ENCODE results near the gene SLC16A12.

SLC16A12 gene

GRCh38 chr10:89522463-89522862, 12.9 kb downstream of the SLC16A12 start:
- Histone ChIP-seq H3K9ac (no peak overlapping the region), H4K20me1 (ENCODE audit: insufficient read depth) (no peaks in the 10 kb centered on the region), H3K36me3 (ENCODE audit: insufficient read depth) (no peaks in the 10 kb centered on the region), H2AFZ (ENCODE audit: low read depth) (no peak overlapping the region), H3K27me3 (ENCODE audit: insufficient read depth, low read depth) (no peaks in the 10 kb centered on the region), H3K4me1 (ENCODE audit: low read depth, poor library complexity, severe bottlenecking) (no peaks in the 10 kb centered on the region), H3K79me2 (ENCODE audit: insufficient read depth, low read depth) (no peaks in the 10 kb centered on the region), H3K4me3 (IDR thresholded peaks at IDR 0.05; ENCODE audit: insufficient read depth, low read depth, low read length) (no peak overlapping the region), H3K27ac (no peak overlapping the region), H3K4me2 (no peak overlapping the region)
- TF ChIP-seq CTCF (conservative IDR thresholded peaks at IDR 0.05; ENCODE audit: low read depth, low read length), result no peak

DNA sequence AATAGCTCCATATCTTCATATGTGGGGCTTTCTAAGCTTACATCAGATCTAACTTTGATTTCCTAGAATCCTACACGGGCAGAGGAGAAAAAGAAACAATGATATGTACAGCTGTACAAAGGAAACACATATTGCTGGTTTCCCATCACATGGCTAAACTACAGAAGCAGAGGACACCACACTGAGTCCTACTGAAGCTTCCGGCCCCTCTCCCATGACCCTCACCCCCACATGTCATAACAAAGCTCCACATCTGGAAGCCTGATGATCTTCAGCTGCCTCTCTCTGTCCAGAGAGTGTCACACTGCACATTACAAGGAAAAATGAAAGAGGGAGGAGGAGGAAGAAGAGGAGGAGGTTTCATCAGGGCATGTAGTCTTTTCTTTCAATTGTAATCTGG, 14.0 kb downstream of the SLC16A12 start:
- Histone ChIP-seq H3K4me2 (no peak overlapping the region), H3K4me3 (IDR thresholded peaks at IDR 0.05; ENCODE audit: insufficient read depth, low read depth, low read length) (no peak overlapping the region), H3K4me1 (ENCODE audit: low read depth, poor library complexity, severe bottlenecking) (no peaks in the 10 kb centered on the region), H3K9ac (no peak overlapping the region), H3K27me3 (ENCODE audit: insufficient read depth, low read depth) (no peaks in the 10 kb centered on the region), H4K20me1 (ENCODE audit: insufficient read depth) (no peaks in the 10 kb centered on the region), H3K27ac (no peak overlapping the region), H2AFZ (ENCODE audit: low read depth) (no peak overlapping the region), H3K36me3 (ENCODE audit: insufficient read depth) (no peaks in the 10 kb centered on the region), H3K79me2 (ENCODE audit: insufficient read depth, low read depth) (no peaks in the 10 kb centered on the region)
- TF ChIP-seq CTCF (conservative IDR thresholded peaks at IDR 0.05; ENCODE audit: low read depth, low read length), result no peak

DNA sequence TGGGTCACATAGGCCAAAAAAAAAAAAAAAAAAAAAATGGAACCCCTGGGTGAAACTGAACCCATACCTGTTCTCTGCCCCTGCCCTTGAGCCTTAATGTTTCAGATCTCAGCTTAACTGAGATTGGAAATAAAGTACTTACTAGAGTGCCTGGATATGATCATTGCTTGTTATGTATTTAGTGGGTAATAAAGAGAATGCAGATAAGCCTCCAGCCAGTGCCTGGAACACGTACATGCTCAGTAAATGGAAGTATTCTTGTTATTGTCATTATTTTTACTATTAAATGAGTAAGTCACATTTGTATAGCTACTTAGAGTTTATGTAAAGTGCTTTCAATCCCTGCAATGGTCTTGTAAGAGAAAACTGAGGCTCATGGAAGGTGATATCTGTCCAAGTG, 14.7 kb downstream of the SLC16A12 start:
- Histone ChIP-seq H3K9ac (no peak overlapping the region), H3K4me2 (no peak overlapping the region), H3K36me3 (ENCODE audit: insufficient read depth) (no peaks in the 10 kb centered on the region), H2AFZ (ENCODE audit: low read depth) (no peak overlapping the region), H3K79me2 (ENCODE audit: insufficient read depth, low read depth) (no peaks in the 10 kb centered on the region), H4K20me1 (ENCODE audit: insufficient read depth) (no peaks in the 10 kb centered on the region), H3K27ac (no peak overlapping the region), H3K4me3 (IDR thresholded peaks at IDR 0.05; ENCODE audit: insufficient read depth, low read depth, low read length) (no peak overlapping the region), H3K4me1 (ENCODE audit: low read depth, poor library complexity, severe bottlenecking) (peaks cover 3% of the 10 kb centered on the region), H3K27me3 (ENCODE audit: insufficient read depth, low read depth) (no peaks in the 10 kb centered on the region)
- no peak for TF ChIP-seq CTCF (conservative IDR thresholded peaks at IDR 0.05; ENCODE audit: low read depth, low read length)

DNA sequence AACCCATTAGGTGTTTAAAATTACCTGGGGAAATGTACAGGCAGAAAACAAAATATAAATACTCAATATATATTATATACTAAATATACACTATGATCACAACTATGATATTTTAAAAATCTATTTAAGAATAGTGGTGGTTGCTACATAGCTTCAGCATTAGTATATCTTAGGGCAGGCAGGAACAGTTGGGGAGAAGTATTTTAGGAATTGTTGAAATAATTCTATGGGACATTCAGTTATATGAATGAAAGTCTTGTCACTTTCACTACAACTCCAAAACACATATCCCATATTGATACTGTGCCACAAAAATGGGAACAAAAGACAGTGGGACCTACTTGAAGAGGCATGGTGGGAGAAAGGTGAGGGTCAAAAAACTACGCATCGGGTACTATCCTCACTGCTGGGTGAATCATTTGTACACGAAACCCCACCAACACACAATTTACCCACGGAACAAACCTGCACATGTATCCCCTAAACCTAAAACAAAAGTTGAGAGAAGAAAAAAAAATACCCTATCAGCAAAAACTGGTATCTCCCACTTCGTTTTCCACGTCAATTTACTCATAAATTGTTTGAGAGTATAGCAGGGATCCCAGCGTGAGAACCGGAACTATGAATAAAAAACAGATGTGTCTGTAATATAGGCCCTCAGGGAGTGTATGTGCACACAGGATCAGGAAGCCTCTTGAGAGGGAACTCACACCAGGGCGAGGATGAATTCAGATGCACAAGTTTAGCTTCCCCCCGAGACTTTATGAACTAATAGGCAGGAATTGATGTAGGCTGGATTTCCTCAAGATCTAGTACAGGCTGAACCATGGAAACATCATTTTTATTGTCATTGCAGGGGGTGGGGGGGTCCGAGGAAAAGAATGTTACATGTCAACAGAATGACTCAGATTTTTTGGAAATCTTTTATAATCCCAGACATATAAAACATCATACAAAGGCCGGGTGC, 16.2 kb downstream of the SLC16A12 start:
- H3K4me1 ChIP-seq (ENCODE audit: low read depth, poor library complexity, severe bottlenecking), result peaks cover 9% of the 10 kb centered on the region
- H3K9ac ChIP-seq, result no peak overlapping the region
- H3K4me3 ChIP-seq (IDR thresholded peaks at IDR 0.05; ENCODE audit: insufficient read depth, low read depth, low read length), result no peak overlapping the region
- no peaks in the 10 kb centered on the region for H4K20me1 ChIP-seq (ENCODE audit: insufficient read depth)
- H3K27me3 ChIP-seq (ENCODE audit: insufficient read depth, low read depth), result no peaks in the 10 kb centered on the region
- H3K36me3 ChIP-seq (ENCODE audit: insufficient read depth), result no peaks in the 10 kb centered on the region
- no peak overlapping the region for H2AFZ ChIP-seq (ENCODE audit: low read depth)
- H3K27ac ChIP-seq, result no peak overlapping the region
- H3K4me2 ChIP-seq, result no peak overlapping the region
- TF ChIP-seq CTCF (conservative IDR thresholded peaks at IDR 0.05; ENCODE audit: low read depth, low read length), result no peak
- no peaks in the 10 kb centered on the region for H3K79me2 ChIP-seq (ENCODE audit: insufficient read depth, low read depth)
